Hematopoietic multipotent progenitor cell treated with erythropoietin and hydrocortisone succinate and interleukin-3 and kit ligand, for 15 days (in vitro differentiated cells): ENCODE results near the gene BCL3.
"Not testable (repeated sequence)": the region's sequence is repeated elsewhere in the genome, so short reads cannot be mapped to it uniquely, and the experiment has no call there.

Source experiments
- DNase-seq: peaks from one replicate; pipeline ENCODE4 v3.0.0-alpha.2; 2015; ENCODE audit warnings: low spot score

The BCL3 gene

DNA sequence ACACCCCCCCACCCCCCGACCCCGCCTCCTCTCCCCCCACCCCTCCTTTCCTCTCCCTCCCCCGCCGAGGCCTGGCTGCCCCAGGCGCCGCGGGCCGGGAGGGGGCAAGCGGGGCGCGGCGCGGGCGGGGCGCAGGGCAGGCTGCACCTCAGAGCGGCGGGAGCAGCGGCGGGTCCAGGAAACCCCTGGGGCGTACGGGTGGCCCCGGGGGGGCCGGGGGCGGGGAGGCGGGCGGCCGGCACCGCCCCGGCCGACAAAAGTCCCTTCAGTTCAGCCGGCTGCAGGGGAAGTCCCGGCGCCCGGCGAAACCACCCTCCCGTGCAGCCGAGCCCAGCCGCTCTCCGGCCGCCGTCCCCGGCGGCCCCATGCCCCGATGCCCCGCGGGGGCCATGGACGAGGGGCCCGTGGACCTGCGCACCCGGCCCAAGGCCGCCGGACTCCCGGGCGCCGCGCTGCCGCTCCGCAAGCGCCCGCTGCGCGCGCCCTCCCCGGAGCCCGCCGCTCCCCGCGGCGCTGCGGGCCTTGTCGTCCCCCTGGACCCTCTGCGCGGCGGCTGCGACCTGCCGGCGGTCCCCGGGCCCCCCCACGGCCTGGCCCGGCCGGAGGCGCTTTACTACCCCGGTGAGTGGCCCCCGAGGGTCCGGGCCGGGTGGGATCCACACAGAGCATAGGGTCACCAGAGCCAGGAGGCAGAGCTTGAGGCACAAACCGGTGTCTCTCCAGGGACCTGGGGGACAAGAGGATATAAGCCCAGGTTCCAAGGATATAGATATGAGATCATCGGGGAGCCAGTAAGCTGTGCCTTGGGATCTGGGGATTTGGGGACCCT is at the start of gene BCL3:
Gene BCL3 (plus strand): TSS at position 283 of the 829 bp plus-strand sequence. CDS start 83 bp downstream, at position 366.
- DNase-seq = no peak

DNA sequence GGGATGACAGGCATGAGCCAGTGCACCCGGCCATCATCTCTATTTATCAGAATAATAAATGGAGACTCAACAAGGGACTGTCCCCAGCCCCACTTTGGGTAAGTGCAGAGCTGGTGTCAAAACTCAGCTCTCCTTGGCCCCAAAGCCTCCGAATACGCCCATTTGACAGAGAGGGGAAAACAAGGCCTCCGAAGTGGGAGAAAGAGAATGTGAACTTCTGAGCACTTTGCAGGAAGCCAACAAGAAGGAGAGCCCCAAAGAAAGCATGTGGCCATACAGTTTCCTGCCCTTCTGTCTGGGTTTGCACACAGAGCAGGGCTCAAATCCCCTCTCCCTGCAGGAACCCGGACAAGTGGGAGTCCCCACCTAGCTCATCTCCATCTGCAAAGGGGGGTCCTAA is 48.0 kb upstream of the BCL3 start:
- DNase-seq = no peak

DNA sequence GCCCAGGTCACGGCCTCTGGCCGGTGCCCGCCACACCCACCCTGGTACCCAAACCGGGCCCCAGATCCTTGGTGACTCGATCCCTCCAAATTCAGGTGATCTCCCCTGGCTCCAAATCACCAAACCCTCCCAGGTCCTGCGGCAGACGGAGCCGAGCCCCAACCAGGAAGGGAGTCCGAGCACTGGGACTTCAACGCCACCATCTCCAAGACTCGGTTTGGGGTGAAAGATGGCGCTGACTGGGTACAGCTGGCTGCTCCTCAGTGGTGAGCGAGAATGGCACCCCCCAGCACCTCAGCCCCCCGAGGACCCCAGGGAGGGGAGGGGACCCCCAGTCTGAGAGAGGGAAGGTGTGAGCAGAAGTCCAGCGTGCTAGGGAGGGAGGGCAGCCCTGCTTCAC is 47.3 kb upstream of the BCL3 start:
- no peak for DNase-seq

DNA sequence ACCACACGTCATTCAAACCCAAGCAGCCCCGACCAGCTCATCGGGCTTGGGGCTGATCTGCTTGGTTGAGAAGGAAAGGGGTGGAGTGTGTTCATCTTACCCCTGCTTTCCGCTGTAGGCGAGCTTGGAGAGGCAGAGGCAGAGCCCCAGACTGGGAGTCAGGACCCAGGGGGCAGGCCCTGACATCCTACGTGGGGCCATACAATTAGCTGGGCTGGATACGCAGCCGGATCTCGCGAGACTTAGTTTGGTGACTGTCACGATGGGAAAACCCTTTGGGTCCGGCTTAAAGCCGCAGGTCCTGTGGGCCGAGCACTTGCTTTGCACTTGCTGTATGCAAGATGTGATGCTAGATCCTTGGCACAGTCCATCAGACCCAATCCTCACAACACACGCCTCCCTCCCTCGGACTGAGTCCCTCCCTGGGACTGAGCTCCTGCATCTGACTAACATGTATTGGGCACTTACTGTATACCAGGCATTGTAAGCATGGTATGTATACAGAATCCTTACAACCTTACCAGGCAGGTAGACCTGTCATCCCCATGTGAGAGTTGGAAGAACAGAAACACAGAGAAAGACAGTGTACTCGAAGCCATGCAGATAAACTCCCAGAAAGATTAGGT is 45.8 kb upstream of the BCL3 start:
- no peak for DNase-seq

GRCh38 chr19:44703336-44704078 is 45.0 kb upstream of the BCL3 start:
- DNase-seq = no peak

DNA sequence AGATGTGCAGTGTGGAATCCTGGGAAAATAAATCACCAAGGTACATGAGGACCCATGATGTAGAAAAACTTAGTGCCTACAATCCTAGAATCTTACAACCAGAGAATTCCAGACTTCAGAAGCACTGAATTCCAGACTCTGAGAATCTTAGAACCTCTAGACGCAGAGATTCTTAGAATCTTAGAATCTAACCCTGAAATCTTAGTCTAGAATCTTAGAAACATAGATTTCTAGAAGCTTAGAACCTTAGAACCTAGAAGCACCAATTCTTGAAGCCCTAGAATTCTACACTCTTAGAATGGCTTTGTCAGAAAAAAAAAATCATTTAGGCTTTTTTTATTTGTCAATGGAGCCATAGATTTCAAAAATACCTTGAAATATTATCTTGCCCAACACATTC is 43.5 kb upstream of the BCL3 start:
- no peak for DNase-seq

GRCh38 chr19:44705502-44706010 is 43.0 kb upstream of the BCL3 start:
- no peak for DNase-seq

DNA sequence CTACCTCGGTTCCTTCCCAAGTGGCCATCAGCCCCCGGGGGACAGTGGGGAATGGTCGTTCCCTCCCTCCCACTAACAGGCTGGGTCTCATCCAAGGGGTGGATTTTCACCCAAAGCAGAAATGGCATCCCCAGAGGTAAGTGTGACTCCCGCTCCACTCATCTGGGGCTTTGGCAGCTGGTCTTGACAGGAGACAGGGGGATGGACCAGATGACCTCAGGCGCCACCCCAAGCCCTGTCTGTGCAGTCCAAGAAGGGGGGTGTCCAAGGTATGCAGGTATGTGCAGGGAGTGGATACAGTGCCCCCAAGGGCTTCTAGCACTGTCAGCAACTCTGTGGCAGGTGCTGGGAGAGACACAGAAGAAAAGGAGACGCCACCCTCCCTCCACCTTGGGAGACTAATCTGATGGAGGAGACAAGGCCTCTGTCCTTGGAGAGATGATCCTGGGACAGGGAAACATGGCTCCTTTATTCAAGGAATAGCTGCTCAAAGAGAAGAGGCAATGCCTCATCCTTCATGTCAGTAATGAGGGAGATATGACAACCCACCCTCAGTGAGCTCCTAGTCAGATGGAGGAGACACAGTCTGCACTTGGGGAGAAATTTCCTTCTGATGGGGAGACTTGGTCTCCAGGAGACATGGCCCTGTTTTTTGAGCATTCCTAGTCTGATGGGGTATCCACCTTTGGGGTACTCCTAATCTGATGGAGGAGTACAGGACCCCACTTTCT is 41.8 kb upstream of the BCL3 start:
- no peak for DNase-seq

DNA sequence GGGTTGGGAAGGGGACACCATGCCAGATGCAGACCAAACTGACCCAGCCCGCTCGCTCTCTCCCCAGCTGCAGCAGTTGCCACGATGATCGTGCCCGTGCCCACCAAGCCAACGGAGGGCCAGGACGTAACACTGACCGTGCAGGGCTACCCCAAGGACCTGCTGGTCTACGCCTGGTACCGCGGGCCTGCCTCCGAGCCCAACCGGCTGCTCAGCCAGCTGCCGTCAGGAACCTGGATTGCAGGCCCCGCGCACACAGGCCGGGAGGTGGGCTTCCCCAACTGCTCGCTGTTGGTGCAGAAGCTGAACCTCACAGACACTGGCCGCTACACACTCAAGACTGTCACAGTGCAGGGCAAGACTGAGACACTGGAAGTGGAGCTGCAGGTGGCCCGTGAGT is 40.7 kb upstream of the BCL3 start:
- DNase-seq = no peak

DNA sequence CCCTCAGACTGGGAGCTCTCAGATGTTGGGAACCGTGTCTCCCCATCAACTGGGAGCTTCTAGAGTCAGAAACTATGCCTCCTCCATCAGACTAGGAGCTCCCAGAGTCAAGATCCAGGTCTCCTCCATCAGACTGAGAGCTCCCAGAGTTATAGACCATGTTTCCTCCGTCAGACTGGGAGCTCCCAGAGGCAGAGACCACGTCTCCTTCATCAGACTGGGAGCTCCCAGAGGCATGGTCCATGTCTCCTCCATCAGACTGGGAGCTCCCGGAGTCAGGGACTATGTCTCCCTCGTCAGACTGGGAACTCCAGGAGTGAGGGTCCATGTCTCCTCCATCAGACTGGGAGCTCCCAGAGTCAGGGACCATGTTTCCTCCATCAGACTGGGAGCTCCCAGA is 39.6 kb upstream of the BCL3 start:
- DNase-seq = no peak

GRCh38 chr19:44709434-44710266 is 38.9 kb upstream of the BCL3 start:
- DNase-seq = not testable (repeated sequence)

DNA sequence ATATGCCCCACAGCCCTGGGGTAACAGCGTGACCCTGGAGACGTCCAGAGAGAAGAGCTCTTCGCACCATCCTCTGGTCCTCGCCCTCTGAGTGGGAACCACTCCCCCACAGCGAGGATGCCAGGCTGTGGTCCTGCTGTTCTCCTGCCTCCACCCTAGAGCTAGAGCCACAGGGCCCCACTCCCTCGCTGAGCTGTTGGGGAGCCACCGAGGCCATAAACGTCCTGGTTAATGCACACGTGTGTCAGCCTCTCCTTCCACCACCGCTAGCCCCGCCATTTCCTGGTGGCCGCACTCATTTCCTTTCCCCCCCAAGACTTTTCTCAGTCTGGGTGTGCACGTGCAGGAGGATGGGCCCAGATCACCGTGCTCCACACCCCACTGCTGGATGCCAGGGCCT is 38.0 kb upstream of the BCL3 start:
- DNase-seq = no peak

- DNase-seq = no peak
Observed at GRCh38 chr19:44712864-44713515, 35.5 kb upstream of the BCL3 start.

DNA sequence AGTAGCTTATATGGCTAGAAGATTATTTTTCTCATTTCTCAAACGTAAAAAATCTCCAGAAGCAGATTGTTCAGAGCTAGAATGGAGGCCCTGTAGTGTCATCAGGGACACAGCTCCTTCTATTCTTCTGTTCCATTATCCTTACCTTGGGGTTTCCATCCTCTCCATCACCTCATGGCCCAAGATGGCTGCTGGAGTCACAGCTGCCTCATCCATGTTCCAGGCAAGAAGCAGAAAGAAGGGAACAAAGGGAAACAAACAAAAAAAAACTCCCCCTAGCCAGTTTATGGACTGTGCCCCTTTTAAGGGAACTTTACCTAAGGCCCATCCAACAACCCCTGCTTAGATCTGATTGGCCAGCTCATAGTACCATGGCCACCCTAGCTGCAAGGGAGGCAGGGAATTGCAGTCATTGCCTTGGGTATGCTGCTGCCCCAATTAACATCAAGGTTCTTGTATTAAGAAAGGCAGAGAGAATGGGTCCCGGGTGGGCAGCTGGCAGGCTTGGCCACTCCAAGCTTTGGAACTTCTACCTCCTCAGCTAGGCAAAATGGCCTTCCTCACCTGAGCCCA is 33.8 kb upstream of the BCL3 start:
- DNase-seq = no peak

DNA sequence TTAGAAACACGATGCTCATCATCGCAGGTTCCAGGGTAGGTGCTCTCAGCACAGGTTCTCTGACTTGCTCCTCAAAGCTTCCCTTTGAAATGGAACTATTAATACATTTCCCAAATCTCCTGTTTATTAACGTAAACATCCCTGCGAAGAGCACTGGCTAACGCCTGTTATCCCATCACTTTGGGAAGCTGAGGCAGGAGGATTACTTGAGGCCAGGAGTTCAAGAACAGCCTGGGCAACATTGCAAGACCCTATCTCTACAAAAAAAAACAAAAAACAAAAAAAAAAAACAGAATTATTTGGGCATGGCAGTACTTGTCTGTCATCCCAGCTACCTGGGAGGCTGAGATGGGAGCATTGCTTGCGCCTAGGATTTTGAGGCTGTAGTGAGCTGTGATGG is 30.9 kb upstream of the BCL3 start:
- no peak for DNase-seq

DNA sequence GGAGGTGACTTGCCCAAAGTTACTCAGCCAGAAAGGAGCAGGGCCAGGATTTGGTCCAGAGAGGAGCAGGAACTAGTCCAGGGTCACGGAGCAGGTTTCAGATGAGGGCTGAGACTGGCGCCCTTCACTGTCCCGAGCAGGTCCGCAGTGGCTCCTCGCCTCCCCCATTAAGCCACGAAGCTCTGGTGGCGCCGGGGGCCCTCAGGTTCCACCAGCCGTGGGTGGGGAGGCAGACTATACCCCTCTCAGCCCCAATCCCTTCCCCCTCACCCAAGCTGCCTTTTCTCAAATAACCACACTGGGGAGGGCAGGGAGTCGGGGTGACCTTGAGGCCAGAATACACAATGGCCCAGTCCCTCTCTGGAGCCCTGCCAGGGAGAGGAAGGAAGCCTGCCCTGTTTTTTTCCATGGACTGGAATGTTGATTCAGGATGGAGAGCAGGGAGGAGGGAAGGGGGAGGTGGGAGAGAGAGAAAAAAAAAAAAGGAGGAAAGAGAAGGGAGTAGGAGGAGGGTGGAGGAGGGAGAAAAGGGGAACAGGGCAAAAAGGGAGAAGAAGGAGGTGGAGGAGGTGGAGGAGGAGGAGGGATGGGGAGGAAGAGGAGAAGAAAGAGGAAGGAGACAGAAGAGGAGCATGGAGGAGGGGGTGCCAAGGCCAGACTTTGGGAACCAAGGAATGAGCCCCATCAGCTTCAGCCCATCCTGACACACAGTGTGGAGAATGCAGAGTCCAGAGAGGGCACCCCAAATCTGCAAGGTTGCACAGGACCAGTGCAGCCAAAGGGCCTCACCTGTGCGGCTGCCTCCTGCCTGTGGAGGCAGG is 29.9 kb upstream of the BCL3 start:
- no peak for DNase-seq

DNA sequence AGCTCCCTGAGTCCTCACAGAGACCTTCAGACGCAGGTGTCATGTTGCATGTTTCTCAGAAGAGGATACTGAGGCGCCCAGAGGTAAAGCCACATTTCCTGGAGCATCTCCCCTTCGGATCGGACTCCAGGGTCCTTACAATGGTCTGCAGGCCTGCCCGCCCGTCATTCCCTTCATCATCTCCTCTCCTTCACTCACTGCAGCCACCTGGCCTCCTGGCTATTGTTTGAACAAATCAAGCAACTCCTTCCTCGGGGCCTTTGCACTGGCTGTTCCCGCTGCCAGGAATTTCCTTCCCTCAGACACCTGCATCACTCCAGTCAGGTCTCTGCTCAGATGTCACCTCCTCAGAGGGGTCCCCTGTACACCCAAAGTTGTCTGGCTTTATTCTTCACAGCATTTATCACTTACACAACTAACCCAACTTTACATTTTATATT is 29.2 kb upstream of the BCL3 start:
- DNase-seq = no peak

DNA sequence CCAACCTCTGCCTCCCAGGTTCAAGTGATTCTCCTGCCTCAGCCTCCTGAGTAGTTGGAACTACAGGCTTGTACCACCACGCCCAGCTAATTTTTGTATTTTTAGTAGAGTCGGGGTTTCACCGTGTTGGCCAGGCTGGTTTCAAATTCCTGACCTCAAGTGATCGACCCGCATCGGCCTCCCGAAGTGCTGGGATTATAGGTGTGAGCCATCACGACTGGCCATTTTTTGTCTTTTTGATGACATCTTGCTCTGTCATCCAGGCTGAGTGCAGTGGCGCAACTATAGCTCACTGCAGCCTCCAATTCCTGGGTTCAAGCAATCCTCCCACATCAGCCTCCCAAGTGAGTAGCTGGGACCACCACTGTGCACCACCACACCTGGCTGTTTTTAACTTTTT is 28.1 kb upstream of the BCL3 start:
- not testable (repeated sequence) for DNase-seq

DNA sequence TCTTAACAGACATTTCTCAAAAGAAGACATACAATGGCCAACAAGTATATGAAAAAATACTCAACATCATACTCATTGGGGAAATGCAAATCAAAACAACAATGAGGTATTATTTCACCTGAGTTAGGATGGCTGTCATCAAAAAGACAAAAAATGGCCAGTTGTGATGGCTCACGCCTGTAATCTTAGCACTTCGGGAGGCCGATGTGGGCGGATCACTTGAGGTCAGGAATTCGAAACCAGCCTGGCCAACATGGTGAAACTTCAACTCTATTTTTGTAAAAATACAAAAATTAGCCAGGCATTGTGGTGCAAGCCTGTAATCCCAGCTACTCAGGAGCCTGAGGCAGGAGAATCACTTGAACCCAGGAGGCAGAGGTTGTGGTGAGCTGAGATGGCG is 27.6 kb upstream of the BCL3 start:
- no peak for DNase-seq
